GM21723 (cell line): ENCODE measurements around the gene SBF2.
"Not testable (repeated sequence)": the region's sequence is repeated elsewhere in the genome, so short reads cannot be mapped to it uniquely, and the experiment has no call there.

ENCODE experiments used
- ATAC-seq: cut with Tn5 transposase; IDR thresholded peaks from one replicate; pipeline ENCODE4 v1.9.1; 2021; ENCODE audit warnings: mild to moderate bottlenecking, moderate library complexity; ENCODE audit not compliant: unreplicated experiment

SBF2 gene

DNA sequence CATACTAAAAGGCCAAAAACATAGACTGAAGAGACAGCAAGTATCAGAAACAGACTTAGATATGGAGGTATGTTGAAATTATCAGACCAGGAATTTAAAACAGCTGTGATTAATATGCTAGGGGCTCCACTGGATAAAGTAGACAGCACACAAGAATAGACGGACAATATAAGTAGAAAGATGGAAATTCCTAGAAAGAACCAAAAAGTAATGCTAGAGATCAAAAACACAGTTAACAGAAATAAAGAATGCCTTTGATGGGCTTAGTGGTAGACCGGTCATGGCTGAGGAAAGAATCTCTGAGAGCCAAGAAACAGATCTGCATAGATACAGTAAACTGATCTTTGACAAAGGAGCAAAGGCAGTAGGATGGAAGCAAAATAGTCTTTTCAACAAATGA, 380.0 kb downstream of the SBF2 start:
- no peak for ATAC-seq

DNA sequence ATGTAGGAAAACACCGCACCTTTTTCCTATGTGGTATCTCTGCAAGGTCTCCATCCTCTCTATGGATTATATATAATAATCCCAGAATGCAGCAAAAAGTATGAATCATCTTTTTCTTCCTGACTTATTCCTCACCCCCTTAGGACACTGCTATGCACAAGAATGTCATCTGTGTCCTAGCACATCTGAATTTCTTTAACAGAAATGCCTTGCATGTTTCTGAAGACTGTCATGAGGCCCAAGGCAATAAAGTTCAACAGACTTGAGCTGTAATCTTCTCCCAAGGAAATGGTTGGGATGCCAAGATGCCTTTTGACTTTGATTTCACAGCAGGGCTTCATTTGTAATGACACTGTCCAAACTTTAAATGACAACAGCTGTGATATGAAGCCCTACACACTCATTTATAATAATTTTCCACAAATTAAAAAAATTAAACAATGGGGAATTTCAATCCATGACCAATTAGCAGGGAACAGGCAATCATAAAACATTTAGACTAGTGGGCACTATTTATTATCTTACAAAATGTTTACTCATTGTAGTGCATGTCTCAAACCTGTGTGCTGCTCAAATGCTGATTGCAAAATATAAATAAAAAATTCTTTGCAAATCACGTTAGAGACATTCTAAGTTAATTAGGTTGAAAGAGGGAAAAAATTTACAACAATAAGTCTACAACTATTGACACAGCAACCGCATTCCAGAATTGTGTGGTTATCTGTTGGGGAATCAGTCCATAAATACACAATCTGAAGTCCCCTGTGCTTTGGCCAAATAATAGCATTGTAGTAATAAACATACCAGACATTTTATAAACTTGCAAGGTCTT, 387.8 kb downstream of the SBF2 start:
- ATAC-seq, result no peak

- no peak for ATAC-seq
Observed at GRCh38 chr11:9905501-9905951, 388.5 kb downstream of the SBF2 start.

- ATAC-seq, result no peak
Observed at GRCh38 chr11:9903579-9903978, 390.4 kb downstream of the SBF2 start.

DNA sequence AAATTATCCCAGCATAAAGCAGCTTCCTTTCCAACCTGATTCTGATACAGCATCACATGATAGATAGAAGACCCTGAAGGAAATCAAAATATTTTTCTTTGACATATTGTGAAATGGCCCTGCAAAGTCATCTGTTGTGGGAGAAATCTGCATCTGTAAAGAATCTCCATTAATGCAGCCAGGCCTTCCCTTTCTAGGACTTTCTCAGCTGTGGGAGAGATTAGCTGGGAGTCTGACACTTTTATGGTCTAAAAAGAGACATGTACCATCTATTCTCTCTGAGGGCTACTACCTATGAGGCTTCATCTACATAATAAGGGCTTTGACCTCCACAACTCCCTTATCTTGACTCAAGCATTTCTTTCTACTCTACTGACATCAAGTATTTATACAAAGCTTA, 392.1 kb downstream of the SBF2 start:
- ATAC-seq, result no peak

- not testable (repeated sequence) for ATAC-seq
Observed at GRCh38 chr11:9900253-9900652, 393.8 kb downstream of the SBF2 start.

DNA sequence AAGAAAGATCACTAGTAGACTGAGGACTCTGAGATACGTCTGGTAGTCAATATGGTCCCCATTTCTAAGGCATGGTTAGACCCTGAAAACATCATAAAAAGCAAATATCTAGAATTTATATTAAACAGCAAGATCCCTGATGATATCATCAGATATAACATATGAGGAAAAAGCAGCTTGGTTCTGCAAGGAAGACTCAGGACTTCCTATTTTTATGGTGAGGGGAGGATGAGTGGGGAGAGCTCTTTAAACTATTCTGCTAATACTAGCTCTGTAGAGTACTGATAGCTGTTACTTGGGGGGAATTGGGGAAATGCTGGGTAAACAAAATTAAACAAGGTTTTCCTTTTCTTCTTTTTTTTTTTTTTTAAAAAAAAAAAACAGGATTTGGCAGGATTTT, 394.3 kb downstream of the SBF2 start:
- no peak for ATAC-seq

DNA sequence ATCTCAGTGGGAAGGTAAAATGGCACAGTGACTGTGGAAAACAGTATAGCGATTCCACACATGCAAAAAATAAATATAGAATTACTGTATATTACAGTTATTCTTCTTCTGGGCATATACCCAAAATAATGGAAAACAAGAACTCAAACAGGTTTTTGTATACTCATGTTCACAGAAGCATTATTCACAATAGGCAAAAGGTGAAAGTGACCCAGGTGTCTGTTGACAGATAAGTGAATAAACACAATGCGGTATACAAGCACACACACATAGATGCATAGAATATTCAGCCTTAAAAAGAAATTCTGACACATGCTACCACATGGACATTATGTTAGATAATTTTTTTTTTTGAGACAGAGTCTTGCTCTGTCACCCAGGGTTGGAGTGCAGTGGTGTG, 397.1 kb downstream of the SBF2 start:
- no peak for ATAC-seq

- ATAC-seq, result no peak
Observed at GRCh38 chr11:9895006-9895405, 399.0 kb downstream of the SBF2 start.

DNA sequence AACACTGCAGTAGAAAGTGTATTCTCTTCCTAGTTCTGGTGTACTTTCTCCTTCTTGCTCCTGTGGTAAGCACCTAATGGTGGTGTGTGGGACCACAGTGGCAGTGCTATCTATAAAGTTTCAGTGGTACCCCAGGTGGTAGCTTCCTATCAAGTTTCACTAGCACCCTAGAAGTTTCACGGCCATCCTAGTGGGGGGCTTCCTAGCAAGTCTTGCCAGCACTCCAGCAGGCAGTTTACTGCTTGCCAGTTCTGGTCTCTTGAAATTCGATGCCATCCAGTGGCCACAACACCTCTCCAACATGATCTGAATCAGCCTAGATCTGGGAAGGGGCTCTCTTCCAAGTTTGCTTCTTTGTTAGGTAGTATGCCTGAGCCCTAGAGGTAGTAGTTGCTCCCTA, 400.5 kb downstream of the SBF2 start:
- no peak for ATAC-seq

DNA sequence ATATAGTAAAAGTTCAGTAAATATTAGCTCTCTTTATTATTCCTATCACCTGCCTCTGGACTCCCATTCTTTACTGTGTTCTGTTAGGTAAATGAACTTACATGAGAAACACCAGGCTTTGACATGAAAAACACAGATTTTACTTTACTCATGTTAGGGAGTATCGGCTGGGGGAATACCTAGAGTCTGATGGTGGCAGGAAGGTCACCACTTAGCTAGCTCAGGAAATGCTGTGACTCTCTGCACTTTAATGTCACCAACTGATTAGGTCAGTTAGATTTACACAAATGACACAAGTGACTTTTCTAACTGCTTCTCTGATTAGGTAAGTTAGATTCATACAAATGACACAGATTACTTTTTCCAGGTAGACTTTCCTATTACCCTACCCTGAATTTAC, 405.1 kb downstream of the SBF2 start:
- ATAC-seq, result no peak

- no peak for ATAC-seq
Observed at GRCh38 chr11:9887472-9887871, 406.5 kb downstream of the SBF2 start.

GRCh38 chr11:9886595-9886994, 407.4 kb downstream of the SBF2 start:
- ATAC-seq, result no peak

DNA sequence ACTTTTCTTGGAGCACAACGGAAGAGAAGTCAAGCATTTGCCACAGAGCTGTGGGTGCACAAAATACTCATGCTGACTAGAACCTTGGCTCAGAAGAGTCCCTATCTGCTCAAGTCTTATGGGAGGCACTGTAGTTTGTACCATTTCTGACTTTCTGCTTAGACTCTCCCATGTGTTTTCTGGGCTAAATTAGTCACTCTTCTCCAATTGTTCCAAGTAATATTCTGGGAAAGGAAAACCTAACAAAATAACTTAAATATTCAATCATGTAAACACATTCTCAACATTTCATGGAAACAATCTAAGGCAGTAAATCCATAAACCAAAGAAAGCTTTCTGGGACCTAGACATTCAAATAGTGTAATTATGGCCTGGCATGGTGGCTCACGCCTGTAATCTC, 409.4 kb downstream of the SBF2 start:
- no peak for ATAC-seq

GRCh38 chr11:9880657-9881056, 413.4 kb downstream of the SBF2 start:
- no peak for ATAC-seq

GRCh38 chr11:9878936-9879335, 415.1 kb downstream of the SBF2 start:
- ATAC-seq, result no peak

DNA sequence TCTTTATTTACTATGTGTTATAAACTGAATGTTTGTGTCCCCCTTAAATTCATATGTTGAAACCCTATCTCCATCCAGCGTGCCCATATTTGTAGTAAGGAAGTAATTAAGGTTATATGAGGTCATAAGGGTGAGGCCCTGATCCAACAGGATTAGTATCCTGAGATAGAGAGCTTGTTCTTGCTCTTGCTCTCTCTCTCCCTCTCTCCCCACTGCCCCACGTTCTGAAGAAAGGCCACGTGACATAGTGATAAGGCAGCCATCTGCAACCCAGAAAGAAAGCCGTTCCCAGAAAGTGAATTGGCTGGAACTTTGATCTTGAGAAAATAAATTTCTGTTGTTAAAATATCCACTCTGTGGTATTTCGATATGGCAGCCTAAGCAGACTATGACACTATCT, 417.7 kb downstream of the SBF2 start:
- ATAC-seq, result no peak

GRCh38 chr11:9875862-9876261, 418.2 kb downstream of the SBF2 start:
- ATAC-seq, result no peak

DNA sequence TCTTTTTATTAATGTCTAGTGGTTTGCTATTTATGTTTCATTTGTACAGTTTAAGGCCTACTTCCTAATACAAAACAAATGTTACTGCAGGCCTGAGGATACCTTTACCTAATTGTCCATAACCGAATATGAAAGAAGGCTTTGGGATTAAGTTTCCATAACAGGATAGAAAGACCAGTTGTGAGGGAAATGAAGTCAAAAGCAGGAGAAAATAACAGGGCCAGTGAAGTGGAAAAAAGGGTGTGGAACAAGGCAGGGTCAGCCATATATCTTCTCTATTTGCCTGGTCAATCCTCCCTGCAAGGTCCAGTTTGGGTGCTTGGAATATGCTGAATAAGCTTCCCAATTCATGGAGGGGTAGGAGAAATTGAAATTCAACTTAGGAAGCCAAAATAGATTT, 418.6 kb downstream of the SBF2 start:
- ATAC-seq, result no peak

- no peak for ATAC-seq
Observed at GRCh38 chr11:9874466-9874865, 419.6 kb downstream of the SBF2 start.

GRCh38 chr11:9868641-9869040, 425.4 kb downstream of the SBF2 start:
- no peak for ATAC-seq

DNA sequence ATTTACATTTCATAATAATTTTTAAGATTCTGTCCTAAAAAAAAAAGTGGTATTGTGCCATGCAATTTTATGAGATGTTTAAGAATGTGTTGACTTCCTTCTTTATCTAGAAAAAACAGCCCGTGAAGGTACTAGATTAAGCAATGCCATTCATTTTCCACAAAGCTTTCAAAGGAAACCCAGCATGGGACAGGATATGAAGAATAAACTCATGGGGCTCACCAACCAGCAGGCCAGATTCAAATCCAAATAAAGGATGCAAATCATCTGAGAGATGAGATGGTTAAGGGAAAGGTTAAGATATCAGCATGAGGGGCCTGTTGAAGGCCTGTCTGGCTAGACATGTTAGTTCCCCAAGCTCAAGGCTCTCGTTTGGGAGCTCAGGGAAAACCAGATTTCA, 431.0 kb downstream of the SBF2 start:
- ATAC-seq, result no peak
